ENCODE data around the gene CYB561D2.
A peak's percentile ranks its signal among the peaks of the same experiment; 100 is the strongest.

The CYB561D2 gene

GRCh38 chr3:50341996-50342650 lies 8.5 kb upstream of the CYB561D2 start:
- Histone ChIP-seq H3K14ac (ENCODE audit: low read length) (no peak overlapping the region), H3K23ac (ENCODE audit: low read length) (no peak overlapping the region), H2BK5ac (ENCODE audit: low read depth, low read length, poor library complexity) (no peak overlapping the region), H3K9ac (ENCODE audit: low read length) (no peak overlapping the region), H3K79me1 (ENCODE audit: low read length) (peaks cover 5% of the 10 kb centered on the region), H2BK12ac (ENCODE audit: low read length) (no peak overlapping the region), H3K4me3 (ENCODE audit: low read depth, low read length) (no peak overlapping the region), H3K4ac (ENCODE audit: low read depth, low read length) (no peak overlapping the region), H3K9me3 (ENCODE audit: insufficient read depth, low read depth, low read length) (peaks cover 6% of the 10 kb centered on the region), H3K79me2 (ENCODE audit: control insufficient read depth, insufficient read depth, low read length, poor library complexity) (peaks cover 4% of the 10 kb centered on the region), H3K18ac (ENCODE audit: low read length) (no peak overlapping the region), H2AFZ (ENCODE audit: insufficient read depth, low read length, poor library complexity) (no peak overlapping the region), H4K12ac (ENCODE audit: low read depth, low read length) (no peak overlapping the region), H2AK5ac (ENCODE audit: low read length) (no peak overlapping the region), H3K4me1 (ENCODE audit: control insufficient read depth in 1 of 2, insufficient read depth in 2 of 2, low read length in 2 of 2) (peaks cover 19 to 21% of the 10 kb centered on the region in 2 experiments), H4K91ac (ENCODE audit: low read depth, low read length) (no peak overlapping the region), H4K8ac (ENCODE audit: low read depth, low read length) (no peak overlapping the region), H3K36me3 (ENCODE audit: control insufficient read depth in 1 of 2, insufficient read depth in 2 of 2, low read length in 2 of 2) (no peaks in the 10 kb centered on the region), H2BK120ac (ENCODE audit: insufficient read depth, low read length, poor library complexity) (no peak overlapping the region), H3K27me3 (ENCODE audit: insufficient read depth, low read length) (peaks cover 31% of the 10 kb centered on the region), H3K4me2 (ENCODE audit: low read length) (no peak overlapping the region), H3K27ac (ENCODE audit: low read depth, low read length) (no peak overlapping the region)
- no CpG with 5 or more reads among the region's 13 CpGs for WGBS (ENCODE audit: extremely low coverage, insufficient coverage, insufficient read length)
- DNase-seq: no peak

GRCh38 chr3:50342813-50343633 lies 7.6 kb upstream of the CYB561D2 start:
- no peak overlapping the region for H3K23ac ChIP-seq (ENCODE audit: low read length)
- H3K4ac ChIP-seq (ENCODE audit: low read depth, low read length): no peak overlapping the region
- H3K79me2 ChIP-seq (ENCODE audit: control insufficient read depth, insufficient read depth, low read length, poor library complexity): no peaks in the 10 kb centered on the region
- no peak overlapping the region for H3K9ac ChIP-seq (ENCODE audit: low read length)
- no peak overlapping the region for H2BK120ac ChIP-seq (ENCODE audit: insufficient read depth, low read length, poor library complexity)
- H3K36me3 ChIP-seq (ENCODE audit: control insufficient read depth in 1 of 2, insufficient read depth in 2 of 2, low read length in 2 of 2): peaks cover 3 to 4% of the 10 kb centered on the region in 2 experiments
- H2BK5ac ChIP-seq (ENCODE audit: low read depth, low read length, poor library complexity): no peak overlapping the region
- H3K14ac ChIP-seq (ENCODE audit: low read length): no peak overlapping the region
- H4K8ac ChIP-seq (ENCODE audit: low read depth, low read length): no peak overlapping the region
- peak in 1 of 2 donors; percentile 25 for DNase-seq
- H4K12ac ChIP-seq (ENCODE audit: low read depth, low read length): no peak overlapping the region
- H3K9me3 ChIP-seq (ENCODE audit: insufficient read depth, low read depth, low read length): peaks cover 7% of the 10 kb centered on the region
- H4K91ac ChIP-seq (ENCODE audit: low read depth, low read length): no peak overlapping the region
- no peak overlapping the region for H3K4me2 ChIP-seq (ENCODE audit: low read length)
- H2BK12ac ChIP-seq (ENCODE audit: low read length): no peak overlapping the region
- H2AK5ac ChIP-seq (ENCODE audit: low read length): no peak overlapping the region
- no peaks in the 10 kb centered on the region for H3K79me1 ChIP-seq (ENCODE audit: low read length)
- H2AFZ ChIP-seq (ENCODE audit: insufficient read depth, low read length, poor library complexity): no peak overlapping the region
- H3K27me3 ChIP-seq (ENCODE audit: insufficient read depth, low read length): peaks cover 31% of the 10 kb centered on the region
- H3K4me3 ChIP-seq (ENCODE audit: low read depth, low read length): no peak overlapping the region
- H3K27ac ChIP-seq (ENCODE audit: low read depth, low read length): no peak overlapping the region
- H3K4me1 ChIP-seq (ENCODE audit: control insufficient read depth in 1 of 2, insufficient read depth in 2 of 2, low read length in 2 of 2): peaks cover 14 to 17% of the 10 kb centered on the region in 2 experiments
- H3K18ac ChIP-seq (ENCODE audit: low read length): no peak overlapping the region
- no CpG with 5 or more reads among the region's 13 CpGs for WGBS (ENCODE audit: extremely low coverage, insufficient coverage, insufficient read length)

GRCh38 chr3:50345008-50345407 lies 5.7 kb upstream of the CYB561D2 start:
- Histone ChIP-seq H3K4me3 (ENCODE audit: low read depth, low read length) (no peak overlapping the region), H3K27me3 (ENCODE audit: insufficient read depth, low read length) (peaks cover 21% of the 10 kb centered on the region), H3K9ac (ENCODE audit: low read length) (peak overlapping the region; percentile 11), H4K91ac (ENCODE audit: low read depth, low read length) (no peak overlapping the region), H3K79me2 (ENCODE audit: control insufficient read depth, insufficient read depth, low read length, poor library complexity) (no peaks in the 10 kb centered on the region), H3K4me1 (ENCODE audit: control insufficient read depth in 1 of 2, insufficient read depth in 2 of 2, low read length in 2 of 2) (peaks cover 18 to 22% of the 10 kb centered on the region in 2 experiments), H3K27ac (ENCODE audit: low read depth, low read length) (no peak overlapping the region), H3K79me1 (ENCODE audit: low read length) (no peaks in the 10 kb centered on the region), H3K23ac (ENCODE audit: low read length) (no peak overlapping the region), H3K18ac (ENCODE audit: low read length) (no peak overlapping the region), H2AFZ (ENCODE audit: insufficient read depth, low read length, poor library complexity) (no peak overlapping the region), H2BK5ac (ENCODE audit: low read depth, low read length, poor library complexity) (no peak overlapping the region), H3K14ac (ENCODE audit: low read length) (no peak overlapping the region), H4K12ac (ENCODE audit: low read depth, low read length) (no peak overlapping the region), H3K4me2 (ENCODE audit: low read length) (peak overlapping the region; percentile 82), H3K9me3 (ENCODE audit: insufficient read depth, low read depth, low read length) (peaks cover 9% of the 10 kb centered on the region), H3K4ac (ENCODE audit: low read depth, low read length) (no peak overlapping the region), H2AK5ac (ENCODE audit: low read length) (no peak overlapping the region), H2BK12ac (ENCODE audit: low read length) (no peak overlapping the region), H3K36me3 (ENCODE audit: control insufficient read depth in 1 of 2, insufficient read depth in 2 of 2, low read length in 2 of 2) (peaks cover 12 to 13% of the 10 kb centered on the region in 2 experiments), H4K8ac (ENCODE audit: low read depth, low read length) (no peak overlapping the region), H2BK120ac (ENCODE audit: insufficient read depth, low read length, poor library complexity) (no peak overlapping the region)
- DNase-seq: no peak
- WGBS (ENCODE audit: extremely low coverage, insufficient coverage, insufficient read length): no CpG with 5 or more reads among the region's 8 CpGs

- peaks cover 12 to 13% of the 10 kb centered on the region in 2 experiments for H3K36me3 ChIP-seq (ENCODE audit: control insufficient read depth in 1 of 2, insufficient read depth in 2 of 2, low read length in 2 of 2)
- no peak within 1 kb of the TSS for H3K4ac ChIP-seq (ENCODE audit: low read depth, low read length)
- no peak within 1 kb of the TSS for H2BK5ac ChIP-seq (ENCODE audit: low read depth, low read length, poor library complexity)
- H3K14ac ChIP-seq (ENCODE audit: low read length): peak within 1 kb of the TSS; percentile 26
- no peak within 1 kb of the TSS for H2BK12ac ChIP-seq (ENCODE audit: low read length)
- H3K9me3 ChIP-seq (ENCODE audit: insufficient read depth, low read depth, low read length): peaks cover 4% of the 10 kb centered on the region
- H2AK5ac ChIP-seq (ENCODE audit: low read length): no peak within 1 kb of the TSS
- no peak within 1 kb of the TSS for H4K91ac ChIP-seq (ENCODE audit: low read depth, low read length)
- WGBS (ENCODE audit: extremely low coverage, insufficient coverage, insufficient read length): no CpG with 5 or more reads among the region's 45 CpGs
- peak within 1 kb of the TSS; percentile 82 for H3K4me2 ChIP-seq (ENCODE audit: low read length)
- H3K9ac ChIP-seq (ENCODE audit: low read length): peak within 1 kb of the TSS; percentile 66
- no peak within 1 kb of the TSS for H3K27ac ChIP-seq (ENCODE audit: low read depth, low read length)
- H3K23ac ChIP-seq (ENCODE audit: low read length): no peak within 1 kb of the TSS
- H4K12ac ChIP-seq (ENCODE audit: low read depth, low read length): no peak within 1 kb of the TSS
- peak within 1 kb of the TSS; percentile 56 for H3K4me3 ChIP-seq (ENCODE audit: low read depth, low read length)
- no peak within 1 kb of the TSS for H3K18ac ChIP-seq (ENCODE audit: low read length)
- H4K8ac ChIP-seq (ENCODE audit: low read depth, low read length): peak within 1 kb of the TSS; percentile 11
- peaks cover 3% of the 10 kb centered on the region for H3K79me1 ChIP-seq (ENCODE audit: low read length)
- H3K4me1 ChIP-seq (ENCODE audit: control insufficient read depth in 1 of 2, insufficient read depth in 2 of 2, low read length in 2 of 2): peaks cover 17 to 22% of the 10 kb centered on the region in 2 experiments
- H2BK120ac ChIP-seq (ENCODE audit: insufficient read depth, low read length, poor library complexity): no peak within 1 kb of the TSS
- peaks cover 14% of the 10 kb centered on the region for H3K27me3 ChIP-seq (ENCODE audit: insufficient read depth, low read length)
- H2AFZ ChIP-seq (ENCODE audit: insufficient read depth, low read length, poor library complexity): peak within 1 kb of the TSS; percentile 28
- DNase-seq: peak; percentile 82 to 88
- H3K79me2 ChIP-seq (ENCODE audit: control insufficient read depth, insufficient read depth, low read length, poor library complexity): peaks cover 2% of the 10 kb centered on the region
Observed at GRCh38 chr3:50345586-50346234, 5.0 kb upstream of the CYB561D2 start, which contains the start of gene ZMYND10. TSS of gene ZMYND10 (minus strand) at chr3:50345732. CDS start at chr3:50345579, 153 bp downstream.

Data from trophoblast cell (in vitro differentiated cells and primary cell).